H1 (cell line): ENCODE data around the gene RFT1. TPM values are rescaled to one million over a fixed set of nuclear protein-coding genes. Genes with fewer than 3 reads are reported as not detected.

Experiments used
- MAFK ChIP-seq: IDR thresholded peaks from 2 replicates; pipeline ENCODE4 v1.6.1; 2012; ENCODE audit warnings: low read depth, mild to moderate bottlenecking, improper control_type of control experiment, low read length
- NANOG ChIP-seq: IDR thresholded peaks from 2 replicates; pipeline ENCODE4 v1.6.1; 2011; ENCODE audit warnings: low read length, low read depth, mild to moderate bottlenecking, inconsistent platforms; ENCODE audit not compliant: insufficient read depth, poor library complexity, severe bottlenecking
- RNF2 ChIP-seq: fragments of 200-900, 300-1000 bp; sonication (generic); IDR thresholded peaks from 2 replicates; pipeline ENCODE4 v1.7.1; 2016; ENCODE audit warnings: borderline replicate concordance, low read depth, mild to moderate bottlenecking, antibody characterized with exemption, low read length; ENCODE audit not compliant: poor library complexity, severe bottlenecking; ENCODE audit errors: missing control alignments
- TAF1 ChIP-seq: IDR thresholded peaks from 2 replicates; pipeline ENCODE4 v1.6.1; 2011; ENCODE audit warnings: mild to moderate bottlenecking, low read depth, low read length
- polyA plus RNA-seq, 7 experiments: library from polyadenylated mRNA; depleted of rRNA in 3 of 7; stranded (reverse) in 5 of 7; unstranded in 2 of 7; fragments of >200 nt in 5 of 7; fragments of 200-250 nt in 2 of 7; gene quantifications; 1 replicate in 5 of 7; 2 replicates in 1 of 7; 4 replicates in 1 of 7; pipeline versions ENCODE4 v1.2.1 to v1.2.3, GENCODE V29; 2011 to 2013; ENCODE audit warnings: missing spikeins in 2 of 7, mixed read lengths in 2 of 7
- total RNA-seq: library from RNA; stranded (reverse); fragmentation: NEBNext Ultra II Directional; extraction: Animal tissue kit (Norgen Biotek cat#: 25700); gene quantifications from 2 replicates; pipeline ENCODE4 v1.2.1, GENCODE V29; 2021

RFT1 gene
- total and polyA plus RNA-seq, 2 of the 8 experiments (the other 6 are each of a cell fraction or from before 2014, with no cell fraction given): 27.7 to 42.4 TPM

- TF ChIP-seq RNF2: no peak
- TF ChIP-seq MAFK: no peak
- no peak for TF ChIP-seq NANOG
- no peak for TF ChIP-seq TAF1
Measured at GRCh38 chr3:53049987-53050386, 80.2 kb downstream of the RFT1 start (continued).
